HUES48 (cell line): ENCODE results near the gene NEK8.

Source experiments
- H3K27ac ChIP-seq: one replicate; pipeline ENCODE4 v1.7.0; 2013; ENCODE audit warnings: low read depth, low read length, inconsistent platforms
- H3K27me3 ChIP-seq: 2 replicates; pipeline ENCODE4 v1.6.1; 2013; ENCODE audit warnings: mild to moderate bottlenecking, low read length; ENCODE audit not compliant: control insufficient read depth, insufficient read depth
- H3K36me3 ChIP-seq: 2 replicates; pipeline ENCODE4 v1.6.1; 2013; ENCODE audit warnings: low read length; ENCODE audit not compliant: control insufficient read depth, insufficient read depth
- H3K4me1 ChIP-seq: 2 replicates; pipeline ENCODE4 v1.6.1; 2013; ENCODE audit warnings: mild to moderate bottlenecking, low read length; ENCODE audit not compliant: control insufficient read depth, insufficient read depth
- H3K4me3 ChIP-seq: 2 replicates; pipeline ENCODE4 v1.5.1; 2013; ENCODE audit warnings: mild to moderate bottlenecking, low read depth, low read length
- H3K9ac ChIP-seq: 2 replicates; pipeline ENCODE4 v1.6.1; 2013; ENCODE audit warnings: mild to moderate bottlenecking, low read depth, low read length, moderate library complexity
- H3K9me3 ChIP-seq: 2 replicates; pipeline ENCODE4 v1.6.1; 2013; ENCODE audit warnings: low read length; ENCODE audit not compliant: control insufficient read depth, insufficient read depth

The NEK8 gene

GRCh38 chr17:28740406-28741357, 12.1 kb downstream of the NEK8 start:
- Histone ChIP-seq H3K27ac (no peak overlapping the region), H3K4me3 (no peak overlapping the region), H3K36me3 (peaks cover 30% of the 10 kb centered on the region), H3K9me3 (no peaks in the 10 kb centered on the region), H3K4me1 (no peaks in the 10 kb centered on the region), H3K27me3 (no peaks in the 10 kb centered on the region), H3K9ac (no peak overlapping the region)

GRCh38 chr17:28741358-28742349, 13.1 kb downstream of the NEK8 start:
- no peak overlapping the region for H3K27ac ChIP-seq
- no peaks in the 10 kb centered on the region for H3K27me3 ChIP-seq
- no peak overlapping the region for H3K9ac ChIP-seq
- H3K4me1 ChIP-seq, result peaks cover 9% of the 10 kb centered on the region
- H3K4me3 ChIP-seq, result no peak overlapping the region
- H3K36me3 ChIP-seq, result peaks cover 37% of the 10 kb centered on the region
- no peaks in the 10 kb centered on the region for H3K9me3 ChIP-seq

- H3K27ac ChIP-seq, result peak within 1 kb of the TSS; percentile 100
- no peaks in the 10 kb centered on the region for H3K9me3 ChIP-seq
- peaks cover 18% of the 10 kb centered on the region for H3K4me1 ChIP-seq
Observed at GRCh38 chr17:28743243-28744103, 14.9 kb downstream of the NEK8 start, which contains the start of gene TRAF4. TRAF4 (plus strand) TSS chr17:28744011; CDS start chr17:28744113, 102 bp downstream.

GRCh38 chr17:28744104-28744971, 15.8 kb downstream of the NEK8 start:
- Histone ChIP-seq H3K27me3 (no peaks in the 10 kb centered on the region), H3K4me1 (peaks cover 18% of the 10 kb centered on the region), H3K27ac (peak overlapping the region; percentile 100), H3K36me3 (peaks cover 45% of the 10 kb centered on the region), H3K4me3 (peak overlapping the region; percentile 95), H3K9ac (peak overlapping the region; percentile 96), H3K9me3 (no peaks in the 10 kb centered on the region)

More at GRCh38 chr17:28743243-28744103, 14.9 kb downstream of the NEK8 start, which contains the start of gene TRAF4:
- peaks cover 45% of the 10 kb centered on the region for H3K36me3 ChIP-seq
- H3K4me3 ChIP-seq, result peak within 1 kb of the TSS; percentile 95
- no peaks in the 10 kb centered on the region for H3K27me3 ChIP-seq
- peak within 1 kb of the TSS; percentile 96 for H3K9ac ChIP-seq

GRCh38 chr17:28744972-28745785, 16.6 kb downstream of the NEK8 start:
- Histone ChIP-seq H3K27ac (peak overlapping the region; percentile 100), H3K9ac (peak overlapping the region; percentile 96), H3K36me3 (peaks cover 52% of the 10 kb centered on the region), H3K27me3 (no peaks in the 10 kb centered on the region), H3K4me1 (peaks cover 18% of the 10 kb centered on the region), H3K4me3 (peak overlapping the region; percentile 95), H3K9me3 (no peaks in the 10 kb centered on the region)

- Histone ChIP-seq H3K27ac (peak overlapping the region; percentile 100), H3K4me1 (peaks cover 22% of the 10 kb centered on the region), H3K36me3 (peaks cover 53% of the 10 kb centered on the region), H3K27me3 (no peaks in the 10 kb centered on the region), H3K9me3 (no peaks in the 10 kb centered on the region), H3K4me3 (peak overlapping the region; percentile 95), H3K9ac (peak overlapping the region; percentile 96; the same call in 1 of the 2 replicates)
Observed at GRCh38 chr17:28745786-28746411, 17.3 kb downstream of the NEK8 start.

GRCh38 chr17:28746611-28747050, 18.0 kb downstream of the NEK8 start:
- peaks cover 22% of the 10 kb centered on the region for H3K4me1 ChIP-seq
- no peaks in the 10 kb centered on the region for H3K9me3 ChIP-seq
- peak overlapping the region; percentile 95; the same call in 1 of the 2 replicates for H3K4me3 ChIP-seq
- H3K27me3 ChIP-seq, result no peaks in the 10 kb centered on the region
- H3K9ac ChIP-seq, result no peak overlapping the region; the same call in 1 of the 2 replicates
- peaks cover 55% of the 10 kb centered on the region for H3K36me3 ChIP-seq
- peak overlapping the region; percentile 100 for H3K27ac ChIP-seq

GRCh38 chr17:28747051-28747691, 18.6 kb downstream of the NEK8 start:
- Histone ChIP-seq H3K4me3 (no peak overlapping the region), H3K4me1 (peaks cover 22% of the 10 kb centered on the region), H3K9me3 (no peaks in the 10 kb centered on the region), H3K36me3 (peaks cover 54% of the 10 kb centered on the region), H3K9ac (no peak overlapping the region), H3K27me3 (no peaks in the 10 kb centered on the region), H3K27ac (peak overlapping the region; percentile 100)
